Activated naive CD8-positive, alpha-beta T cell treated with anti-CD3 and anti-CD28 coated beads, Interleukin-2, amount 50 U/mL, for 24 hours (primary cell): Measurements from ENCODE around the gene NUDT22.
A peak's percentile ranks its signal among the peaks of the same experiment; 100 is the strongest.
"Not testable (repeated sequence)": the region's sequence is repeated elsewhere in the genome, so short reads cannot be mapped to it uniquely, and the experiment has no call there.

Experiments
- ATAC-seq: fragments of 150-1000 bp; cut with Tn5 transposase; one replicate; pipeline ENCODE4 v1.10.0; 2021
- DNase-seq: peaks from one replicate; pipeline ENCODE4 v3.0.0; 2021
- H3K27ac Mint-ChIP-seq: one replicate; pipeline ENCODE4 v1.8.0; 2021; ENCODE audit warnings: mild to moderate bottlenecking, mixed read lengths
- H3K27me3 Mint-ChIP-seq: one replicate; pipeline ENCODE4 v1.8.0; 2021; ENCODE audit warnings: mixed read lengths
- H3K36me3 Mint-ChIP-seq: one replicate; pipeline ENCODE4 v1.8.0; 2021; ENCODE audit warnings: low read depth, mixed read lengths
- H3K4me1 Mint-ChIP-seq: one replicate; pipeline ENCODE4 v1.8.0; 2021; ENCODE audit warnings: mixed read lengths
- H3K4me3 Mint-ChIP-seq: one replicate; pipeline ENCODE4 v1.8.0; 2021; ENCODE audit warnings: mild to moderate bottlenecking, moderate library complexity, mixed read lengths
- H3K9me3 Mint-ChIP-seq: one replicate; pipeline ENCODE4 v1.8.0; 2021; ENCODE audit warnings: mixed read lengths

Gene NUDT22

GRCh38 chr11:64240435-64241240 lies 14.6 kb downstream of the NUDT22 start, which contains the start of gene FKBP2:
Gene FKBP2 (plus strand): TSS chr11:64241095. CDS start chr11:64242388, 1,293 bp downstream.
- Mint-ChIP-seq H3K36me3 (peaks cover 19% of the 10 kb centered on the region), H3K9me3 (no peaks in the 10 kb centered on the region), H3K4me3 (peak within 1 kb of the TSS; percentile 87), H3K4me1 (peaks cover 40% of the 10 kb centered on the region), H3K27ac (peak within 1 kb of the TSS; percentile 93), H3K27me3 (no peaks in the 10 kb centered on the region)
- peak; percentile 60 for ATAC-seq
- peak; percentile 99 for DNase-seq

GRCh38 chr11:64241241-64241490 lies 15.1 kb downstream of the NUDT22 start:
- no peaks in the 10 kb centered on the region for H3K9me3 Mint-ChIP-seq
- H3K4me1 Mint-ChIP-seq, result peaks cover 39% of the 10 kb centered on the region
- peak; percentile 100 for DNase-seq
- H3K27me3 Mint-ChIP-seq, result no peaks in the 10 kb centered on the region
- peak overlapping the region; percentile 87 for H3K4me3 Mint-ChIP-seq
- peaks cover 21% of the 10 kb centered on the region for H3K36me3 Mint-ChIP-seq
- ATAC-seq, result peak; percentile 76
- peak overlapping the region; percentile 93 for H3K27ac Mint-ChIP-seq

GRCh38 chr11:64241491-64242374 lies 15.7 kb downstream of the NUDT22 start:
- Mint-ChIP-seq H3K27ac (peak overlapping the region; percentile 93), H3K9me3 (no peaks in the 10 kb centered on the region), H3K36me3 (peaks cover 21% of the 10 kb centered on the region), H3K4me3 (peak overlapping the region; percentile 87), H3K4me1 (peaks cover 38% of the 10 kb centered on the region), H3K27me3 (no peaks in the 10 kb centered on the region)
- ATAC-seq, result peak; percentile 64
- DNase-seq, result peak; percentile 48

GRCh38 chr11:64243236-64243854 lies 17.3 kb downstream of the NUDT22 start:
- peaks cover 45% of the 10 kb centered on the region for H3K4me1 Mint-ChIP-seq
- H3K27ac Mint-ChIP-seq, result peak overlapping the region; percentile 86
- H3K9me3 Mint-ChIP-seq, result no peaks in the 10 kb centered on the region
- peaks cover 14% of the 10 kb centered on the region for H3K36me3 Mint-ChIP-seq
- DNase-seq, result no peak
- no peaks in the 10 kb centered on the region for H3K27me3 Mint-ChIP-seq
- peak overlapping the region; percentile 87 for H3K4me3 Mint-ChIP-seq
- ATAC-seq, result no peak

- Mint-ChIP-seq H3K4me1 (peaks cover 41% of the 10 kb centered on the region), H3K27ac (peak overlapping the region; percentile 22), H3K36me3 (peaks cover 14% of the 10 kb centered on the region), H3K4me3 (peak overlapping the region; percentile 87), H3K27me3 (no peaks in the 10 kb centered on the region), H3K9me3 (no peaks in the 10 kb centered on the region)
- no peak for DNase-seq
- ATAC-seq, result no peak
Measured at GRCh38 chr11:64244107-64244506, 18.0 kb downstream of the NUDT22 start.

- DNase-seq (no peak), ATAC-seq (no peak)
- Mint-ChIP-seq H3K9me3 (no peaks in the 10 kb centered on the region), H3K27me3 (no peaks in the 10 kb centered on the region), H3K36me3 (peaks cover 14% of the 10 kb centered on the region), H3K4me3 (peak overlapping the region; percentile 92), H3K4me1 (peaks cover 37% of the 10 kb centered on the region), H3K27ac (peak overlapping the region; percentile 96)
Measured at GRCh38 chr11:64244966-64245365, 18.9 kb downstream of the NUDT22 start.

- H3K36me3 Mint-ChIP-seq, result peaks cover 14% of the 10 kb centered on the region
- no peak for DNase-seq
- H3K27ac Mint-ChIP-seq, result peak overlapping the region; percentile 96
- no peak for ATAC-seq
- H3K9me3 Mint-ChIP-seq, result no peaks in the 10 kb centered on the region
- no peaks in the 10 kb centered on the region for H3K27me3 Mint-ChIP-seq
- peak overlapping the region; percentile 92 for H3K4me3 Mint-ChIP-seq
- H3K4me1 Mint-ChIP-seq, result peaks cover 35% of the 10 kb centered on the region
Measured at GRCh38 chr11:64245401-64245796, 19.3 kb downstream of the NUDT22 start.

GRCh38 chr11:64245797-64246620 lies 19.9 kb downstream of the NUDT22 start:
- H3K27me3 Mint-ChIP-seq, result no peaks in the 10 kb centered on the region
- H3K36me3 Mint-ChIP-seq, result peaks cover 14% of the 10 kb centered on the region
- no peaks in the 10 kb centered on the region for H3K9me3 Mint-ChIP-seq
- peak overlapping the region; percentile 92 for H3K4me3 Mint-ChIP-seq
- peak; percentile 80 for DNase-seq
- peak; percentile 29 for ATAC-seq
- H3K27ac Mint-ChIP-seq, result peak overlapping the region; percentile 96
- H3K4me1 Mint-ChIP-seq, result peaks cover 34% of the 10 kb centered on the region

- not testable (repeated sequence) for H3K9me3 Mint-ChIP-seq, DNase-seq, ATAC-seq, H3K27me3 Mint-ChIP-seq, H3K27ac Mint-ChIP-seq
- Mint-ChIP-seq H3K4me3 (peak overlapping the region; percentile 83), H3K36me3 (peaks cover 14% of the 10 kb centered on the region), H3K4me1 (peaks cover 34% of the 10 kb centered on the region)
Measured at GRCh38 chr11:64246621-64246870, 20.5 kb downstream of the NUDT22 start.

GRCh38 chr11:64246871-64247728 lies 21.0 kb downstream of the NUDT22 start, which contains the start of gene PPP1R14B:
Gene PPP1R14B (minus strand): TSS chr11:64246943. CDS start chr11:64246673, 270 bp downstream.
- Mint-ChIP-seq H3K4me3 (peak within 1 kb of the TSS; percentile 92), H3K27ac (peak within 1 kb of the TSS; percentile 96), H3K4me1 (peaks cover 38% of the 10 kb centered on the region), H3K36me3 (peaks cover 14% of the 10 kb centered on the region), H3K27me3 (no peaks in the 10 kb centered on the region), H3K9me3 (no peaks in the 10 kb centered on the region)
- ATAC-seq (peak; percentile 43), DNase-seq (peak; percentile 87)

- DNase-seq, result no peak
- Mint-ChIP-seq H3K27me3 (no peaks in the 10 kb centered on the region), H3K36me3 (peaks cover 10% of the 10 kb centered on the region), H3K4me1 (peaks cover 35% of the 10 kb centered on the region), H3K27ac (peak overlapping the region; percentile 71), H3K4me3 (peak overlapping the region; percentile 83), H3K9me3 (no peaks in the 10 kb centered on the region)
- ATAC-seq, result no peak
Measured at GRCh38 chr11:64247729-64248531, 21.9 kb downstream of the NUDT22 start.

- no peaks in the 10 kb centered on the region for H3K27me3 Mint-ChIP-seq
- no peaks in the 10 kb centered on the region for H3K9me3 Mint-ChIP-seq
- peaks cover 29% of the 10 kb centered on the region for H3K4me1 Mint-ChIP-seq
- H3K27ac Mint-ChIP-seq, result no peak overlapping the region
- peaks cover 5% of the 10 kb centered on the region for H3K36me3 Mint-ChIP-seq
- no peak for DNase-seq
- no peak overlapping the region for H3K4me3 Mint-ChIP-seq
- no peak for ATAC-seq
Measured at GRCh38 chr11:64248578-64248977, 22.5 kb downstream of the NUDT22 start.

GRCh38 chr11:64249038-64249437 lies 23.0 kb downstream of the NUDT22 start:
- DNase-seq (no peak), ATAC-seq (no peak)
- Mint-ChIP-seq H3K4me1 (peaks cover 25% of the 10 kb centered on the region), H3K9me3 (no peaks in the 10 kb centered on the region), H3K36me3 (peaks cover 1% of the 10 kb centered on the region), H3K4me3 (no peak overlapping the region), H3K27me3 (no peaks in the 10 kb centered on the region), H3K27ac (no peak overlapping the region)
